Aorta (tissue), 5 donors: Measurements from ENCODE around the gene RAB11FIP2. TPM values are rescaled to one million over a fixed set of nuclear protein-coding genes. Genes with fewer than 3 reads are reported as not detected.

Experiments used
- ATAC-seq: fragments of 200-7000 bp; cut with Tn5 transposase; one replicate; pipeline ENCODE4 v1.9.1; 2022; ENCODE audit warnings: moderate library complexity; ENCODE audit not compliant: low FRiP score
- DNase-seq, 2 donors: peaks; one replicate each; pipeline ENCODE4 v3.0.0-alpha.2; 2020
- H3K27ac ChIP-seq, 2 donors: one replicate each; pipeline ENCODE4 v1.5.1; 2013; ENCODE audit warnings: low read length in 2 of 2, mild to moderate bottlenecking in 2 of 2, moderate library complexity in 2 of 2, control low read depth in 1 of 2, inconsistent platforms in 1 of 2, low read depth in 1 of 2
- H3K27me3 ChIP-seq, 2 donors: one replicate each; pipeline ENCODE4 v1.6.1; 2013; ENCODE audit warnings: control low read depth in 1 of 2, low read length in 1 of 2, mild to moderate bottlenecking in 1 of 2, moderate library complexity in 1 of 2; ENCODE audit not compliant: insufficient read depth in 2 of 2, control insufficient read depth in 1 of 2
- H3K36me3 ChIP-seq, 2 donors: one replicate each; pipeline ENCODE4 v1.6.1; 2013; ENCODE audit warnings: control low read depth in 1 of 2, low read length in 1 of 2, mild to moderate bottlenecking in 1 of 2; ENCODE audit not compliant: insufficient read depth in 2 of 2, control insufficient read depth in 1 of 2
- H3K4me1 ChIP-seq, 2 donors: one replicate each; pipeline ENCODE4 v1.6.1; 2013; ENCODE audit warnings: low read length in 2 of 2, control low read depth in 1 of 2, mild to moderate bottlenecking in 1 of 2, moderate library complexity in 1 of 2; ENCODE audit not compliant: insufficient read depth in 2 of 2, control insufficient read depth in 1 of 2
- H3K4me3 ChIP-seq, 2 donors: one replicate each; pipeline ENCODE4 v1.5.1; 2013; ENCODE audit warnings: low read length in 2 of 2, control low read depth in 1 of 2, mild to moderate bottlenecking in 1 of 2
- H3K9me3 ChIP-seq: one replicate; pipeline ENCODE4 v1.6.1; 2013; ENCODE audit warnings: mild to moderate bottlenecking, low read length; ENCODE audit not compliant: control insufficient read depth
- WGBS, 2 donors: extraction: QIAGEN DNeasy Blood & Tissue Kit; methylation state at CpG; one replicate each; pipeline ENCODE4 v1.1.7; 2013; 5-methylcytosine and 5-hydroxymethylcytosine counted together
- intact Hi-C, 2 donors: fragments of 100-400 bp; cut with DNase I; formaldehyde crosslinking; loops; one replicate each; pipeline versions ENCODE4 v1.14.2 to v1.15.0; 2022
- polyA plus RNA-seq, 2 donors: library from polyadenylated mRNA; stranded (reverse); fragments of 200-250 nt; gene quantifications; one replicate each; pipeline ENCODE4 v1.2.3, GENCODE V29; 2013
- total RNA-seq, 2 donors: library from RNA; stranded (reverse); fragmentation: NEBNext Ultra II Directional; extraction: Animal tissue kit (Norgen Biotek cat#: 25700); gene quantifications; one replicate each; pipeline ENCODE4 v1.2.1, GENCODE V29; 2021
- donor health status: healthy with polysubstance abuse.
- donor health status: Bipolar disorder and iron deficiency.
- donor health status: DM: no; HTN: no; CAD: no.
- donor health status: DM: no; HTN: no; CAD: no.
- donor health status: DM: yes; HTN: yes; CAD: no.

The RAB11FIP2 gene
- total and polyA plus RNA-seq, 4 donors: 5.4 to 25.1 (median 16.4) TPM

GRCh38 chr10:118031351-118032075 is 15.2 kb downstream of the RAB11FIP2 start:
- H3K36me3 ChIP-seq: peaks cover 0 to 2% of the 10 kb centered on the region in 2 donors
- DNase-seq: no peak
- H3K27ac ChIP-seq: no peak overlapping the region
- H3K4me1 ChIP-seq: peaks cover 0 to 3% of the 10 kb centered on the region in 2 donors
- no peak overlapping the region for H3K4me3 ChIP-seq
- no peaks in the 10 kb centered on the region for H3K27me3 ChIP-seq
- 25 to 31% methylated on average over 2 of the region's 2 CpGs for WGBS, 2 donors
- no peak for ATAC-seq
- intact Hi-C loops: no loop called here
- H3K9me3 ChIP-seq: no peaks in the 10 kb centered on the region

GRCh38 chr10:118028619-118029018 is 18.1 kb downstream of the RAB11FIP2 start:
- Histone ChIP-seq H3K9me3 (no peaks in the 10 kb centered on the region), H3K4me3 (no peak overlapping the region)
- intact Hi-C loops: no loop called here

GRCh38 chr10:118027397-118027796 is 19.3 kb downstream of the RAB11FIP2 start:
- no peaks in the 10 kb centered on the region for H3K9me3 ChIP-seq
- H3K27ac ChIP-seq: no peak overlapping the region
- ATAC-seq: no peak
- H3K36me3 ChIP-seq: no peaks in the 10 kb centered on the region
- no peak for DNase-seq
- WGBS, 2 donors: 98 to 99% methylated on average over 2 of the region's 2 CpGs
- intact Hi-C loops: no loop called here
- no peaks in the 10 kb centered on the region for H3K4me1 ChIP-seq
- no peak overlapping the region for H3K4me3 ChIP-seq
- no peaks in the 10 kb centered on the region for H3K27me3 ChIP-seq

More at GRCh38 chr10:118028619-118029018, 18.1 kb downstream of the RAB11FIP2 start:
- Histone ChIP-seq H3K27me3 (no peaks in the 10 kb centered on the region), H3K36me3 (peaks cover 0 to 2% of the 10 kb centered on the region in 2 donors), H3K27ac (no peak overlapping the region), H3K4me1 (peaks cover 0 to 2% of the 10 kb centered on the region in 2 donors)
- no peak for ATAC-seq
- DNase-seq: no peak

GRCh38 chr10:118026936-118027335 is 19.8 kb downstream of the RAB11FIP2 start:
- H3K36me3 ChIP-seq: no peaks in the 10 kb centered on the region
- no peak overlapping the region for H3K27ac ChIP-seq
- ATAC-seq (no peak), DNase-seq (no peak)
- H3K4me3 ChIP-seq: no peak overlapping the region
- H3K27me3 ChIP-seq: no peaks in the 10 kb centered on the region
- intact Hi-C loops: no loop called here
- 95 to 97% methylated on average over 4 of the region's 4 CpGs for WGBS, 2 donors
- no peaks in the 10 kb centered on the region for H3K9me3 ChIP-seq
- H3K4me1 ChIP-seq: peaks cover 0 to under 1% of the 10 kb centered on the region in 2 donors

- Histone ChIP-seq H3K9me3 (no peaks in the 10 kb centered on the region), H3K27ac (no peak overlapping the region), H3K27me3 (no peaks in the 10 kb centered on the region), H3K36me3 (peaks cover 0 to 2% of the 10 kb centered on the region in 2 donors), H3K4me1 (peaks cover 0 to 1% of the 10 kb centered on the region in 2 donors), H3K4me3 (no peak overlapping the region)
- DNase-seq: no peak
- ATAC-seq: no peak
- 70 to 76% methylated on average over 3 of the region's 3 CpGs for WGBS, 2 donors
- intact Hi-C loops: no loop called here
These were observed 26.4 kb downstream of the RAB11FIP2 start for GRCh38 chr10:118020365-118020764.

- no peak for DNase-seq
- Histone ChIP-seq H3K36me3 (peaks cover 2% of the 10 kb centered on the region in 2 donors), H3K4me3 (no peak overlapping the region), H3K4me1 (peaks cover 0 to 1% of the 10 kb centered on the region in 2 donors), H3K27me3 (no peaks in the 10 kb centered on the region), H3K27ac (no peak overlapping the region), H3K9me3 (no peaks in the 10 kb centered on the region)
- WGBS, 2 donors: 89 to 94% methylated on average over 5 of the region's 5 CpGs
- intact Hi-C loops: no loop called here
- no peak for ATAC-seq
These were observed 28.9 kb downstream of the RAB11FIP2 start for GRCh38 chr10:118017850-118018249.

GRCh38 chr10:118017071-118017740 is 29.5 kb downstream of the RAB11FIP2 start:
- intact Hi-C loops: no loop called here
- no peaks in the 10 kb centered on the region for H3K9me3 ChIP-seq
- WGBS, 2 donors: 95 to 97% methylated on average over 12 of the region's 12 CpGs
- H3K36me3 ChIP-seq: peaks cover 2% of the 10 kb centered on the region in 2 donors
- no peaks in the 10 kb centered on the region for H3K27me3 ChIP-seq
- ATAC-seq: no peak
- DNase-seq: no peak
- peaks cover 0 to 1% of the 10 kb centered on the region in 2 donors for H3K4me1 ChIP-seq
- H3K27ac ChIP-seq: no peak overlapping the region
- H3K4me3 ChIP-seq: no peak overlapping the region

- DNase-seq (no peak), ATAC-seq (no peak)
- Histone ChIP-seq H3K4me1 (no peaks in the 10 kb centered on the region), H3K27ac (no peak overlapping the region), H3K36me3 (peaks cover 2% of the 10 kb centered on the region in 2 donors), H3K9me3 (no peaks in the 10 kb centered on the region), H3K27me3 (no peaks in the 10 kb centered on the region), H3K4me3 (no peak overlapping the region)
- intact Hi-C loops: no loop called here
These were observed 33.7 kb downstream of the RAB11FIP2 start for GRCh38 chr10:118012952-118013525.
